ENCODE measurements around the gene VPS13D. TPM values are rescaled to one million over a fixed set of nuclear protein-coding genes. Genes with fewer than 3 reads are reported as not detected.

The VPS13D gene
- total and polyA plus RNA-seq, 2 experiments from 2014 or later: 10.7 to 34.9 TPM

DNA sequence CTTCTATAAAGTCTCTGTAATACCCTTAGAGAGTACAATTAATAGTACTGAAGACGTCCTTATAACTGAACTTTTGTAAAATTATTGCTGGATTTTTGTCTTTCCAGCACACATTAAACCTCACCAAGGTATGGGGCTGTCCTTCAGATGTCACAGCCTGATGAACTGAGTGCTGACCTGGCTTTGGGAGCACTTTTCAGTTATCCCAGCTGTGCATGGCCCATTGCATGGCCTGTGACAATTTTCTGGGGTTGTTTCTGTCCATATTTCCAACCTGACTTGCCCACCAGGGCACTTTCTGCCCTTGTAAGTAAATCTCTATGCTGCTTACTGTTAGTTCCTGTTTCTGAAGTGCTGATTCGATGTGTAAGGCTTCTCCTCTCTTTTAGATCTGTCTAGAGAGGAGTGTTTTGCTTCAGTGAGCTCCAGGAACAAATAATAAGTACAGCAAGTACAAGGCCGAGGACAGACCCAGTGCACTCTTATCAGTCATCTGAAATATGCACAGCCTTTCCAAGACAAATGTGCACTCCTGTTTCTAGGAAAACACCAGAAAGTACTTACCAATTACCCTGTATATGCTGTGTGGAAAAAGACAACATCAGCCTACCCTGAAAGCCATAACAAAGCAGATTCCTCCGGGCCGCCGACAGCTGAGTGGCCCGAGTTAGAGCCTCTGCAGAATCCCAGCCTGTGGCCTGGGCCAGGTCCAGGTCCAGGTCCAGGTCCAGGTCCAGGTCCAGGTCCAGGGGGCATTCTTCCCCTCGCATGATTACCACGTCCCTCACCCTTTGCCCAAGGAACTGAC is 266.5 kb downstream of the VPS13D start (continued):
- TF ChIP-seq REST (IDR thresholded peaks at IDR 0.05; ENCODE audit: unreplicated experiment) (no peak), ZNF331 (CRISPR knock-in tag; IDR thresholded peaks at IDR 0.05; ENCODE audit: low read depth) (no peak), CREB1 (CRISPR knock-in tag; IDR thresholded peaks at IDR 0.05; ENCODE audit: low read depth) (no peak), NANOG (IDR thresholded peaks at IDR 0.05; ENCODE audit: borderline replicate concordance) (no peak)

DNA sequence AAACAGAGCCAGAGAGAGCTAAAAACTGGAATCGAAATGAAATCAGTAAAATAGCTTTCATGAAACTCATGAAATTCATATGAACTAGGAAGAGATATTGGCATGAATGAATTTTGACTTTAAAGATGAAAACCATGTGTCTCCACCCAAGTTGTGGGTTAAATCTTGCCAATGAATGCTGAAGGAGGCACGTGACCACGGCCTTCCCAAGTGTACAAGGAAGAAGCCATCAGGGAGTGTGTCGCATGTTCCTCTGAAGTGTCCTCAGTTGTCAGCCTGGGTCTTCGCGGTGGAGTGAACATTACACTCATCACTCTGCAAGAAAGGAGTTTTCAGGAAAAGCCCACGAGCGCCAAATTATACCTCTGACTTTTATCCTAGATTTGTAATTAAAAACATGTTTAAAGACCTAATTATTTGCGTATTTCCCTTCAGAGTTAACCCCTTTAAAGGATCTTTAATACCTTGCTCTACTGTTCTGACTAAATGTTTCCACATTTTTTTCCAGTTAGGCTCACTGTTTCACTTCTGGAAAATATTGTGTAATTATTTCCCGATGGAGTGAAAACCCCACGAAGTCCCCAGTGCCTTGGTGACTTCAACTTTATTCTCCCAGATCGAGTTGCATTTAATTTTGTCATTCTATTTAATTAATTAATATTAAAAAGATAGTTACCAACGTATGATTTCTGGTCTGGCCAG is 269.9 kb downstream of the VPS13D start:
- Histone ChIP-seq H3K79me2 (replicated peaks; ENCODE audit: insufficient read depth) (no peaks in the 10 kb centered on the region), H2AFZ (no peak overlapping the region), H3K4me2 (no peak overlapping the region), H3F3A (replicated peaks; ENCODE audit: low read depth) (no peaks in the 10 kb centered on the region), H3K27me3 (ENCODE audit: insufficient read depth) (no peaks in the 10 kb centered on the region), H3K4me3 (no peak overlapping the region), H4K20me1 (replicated peaks; ENCODE audit: insufficient read depth) (no peaks in the 10 kb centered on the region; the same call in 1 of the 2 replicates), H3K27ac (ENCODE audit: low read depth) (no peak overlapping the region), H3K36me3 (ENCODE audit: insufficient read depth) (no peaks in the 10 kb centered on the region), H3K4me1 (ENCODE audit: insufficient read depth) (no peaks in the 10 kb centered on the region), H3K9me2 (ENCODE audit: insufficient read depth) (no peaks in the 10 kb centered on the region)
- H3K36me3 Mint-ChIP-seq (ENCODE audit: low read depth): no peaks in the 10 kb centered on the region
- H3K27me3 Mint-ChIP-seq (ENCODE audit: insufficient read depth, low read depth, poor library complexity): peaks cover 5% of the 10 kb centered on the region
- no peaks in the 10 kb centered on the region for H3K4me1 Mint-ChIP-seq
- no peak for DNase-seq (ENCODE audit: low spot score)
- no peak overlapping the region for H3K27ac Mint-ChIP-seq
- TF ChIP-seq CREB1 (CRISPR knock-in tag; IDR thresholded peaks at IDR 0.05; ENCODE audit: low read depth) (no peak), ETS1 (IDR thresholded peaks at IDR 0.05) (no peak), CTCF (conservative IDR thresholded peaks at IDR 0.05; ENCODE audit: low read depth in 2 of 2) (no peak), NANOG (IDR thresholded peaks at IDR 0.05; ENCODE audit: borderline replicate concordance) (no peak)
- H3K9me3 Mint-ChIP-seq: no peaks in the 10 kb centered on the region
- no peak for ATAC-seq
- H3K4me3 Mint-ChIP-seq: no peak overlapping the region

Data from GM23338 (cell line).